A204.1 (cell line): Measurements from ENCODE around the gene PTGDS.

Experiments used
- FAIRE-seq: peaks from 2 replicates; lab custom pipeline; 2012; peaks lifted over from hg19 to GRCh38; lab: Jason Lieb, UNC

Gene PTGDS

GRCh38 chr9:137026384-137026783 lies 49.1 kb downstream of the PTGDS start:
- FAIRE-seq: no peak

- no peak for FAIRE-seq
These were observed 49.5 kb downstream of the PTGDS start for GRCh38 chr9:137026828-137027227.

- FAIRE-seq: no peak
These were observed 50.3 kb downstream of the PTGDS start, which contains the start of gene ABCA2 for GRCh38 chr9:137027369-137028262. Gene ABCA2 (minus strand): TSS chr9:137028237. CDS start chr9:137028140, 97 bp downstream.

- FAIRE-seq: no peak
These were observed 51.2 kb downstream of the PTGDS start for GRCh38 chr9:137028263-137029057.

- no peak for FAIRE-seq
These were observed 52.0 kb downstream of the PTGDS start for GRCh38 chr9:137029058-137029936.

GRCh38 chr9:137030006-137030405 lies 52.7 kb downstream of the PTGDS start:
- no peak for FAIRE-seq

- FAIRE-seq: no peak
These were observed 53.5 kb downstream of the PTGDS start for GRCh38 chr9:137030538-137031527.
